NT2/D1 (cell line): ENCODE data around the gene TEX11.

ENCODE experiments used
- SUZ12 ChIP-seq: IDR thresholded peaks from 2 replicates; pipeline ENCODE4 v1.6.1; 2011; ENCODE audit not compliant: insufficient read length, insufficient read depth; ENCODE audit errors: extremely low read depth
- ZNF274 ChIP-seq: IDR thresholded peaks from 2 replicates; pipeline ENCODE4 v1.6.1; 2011; ENCODE audit warnings: mild to moderate bottlenecking, low read depth, low read length

DNA sequence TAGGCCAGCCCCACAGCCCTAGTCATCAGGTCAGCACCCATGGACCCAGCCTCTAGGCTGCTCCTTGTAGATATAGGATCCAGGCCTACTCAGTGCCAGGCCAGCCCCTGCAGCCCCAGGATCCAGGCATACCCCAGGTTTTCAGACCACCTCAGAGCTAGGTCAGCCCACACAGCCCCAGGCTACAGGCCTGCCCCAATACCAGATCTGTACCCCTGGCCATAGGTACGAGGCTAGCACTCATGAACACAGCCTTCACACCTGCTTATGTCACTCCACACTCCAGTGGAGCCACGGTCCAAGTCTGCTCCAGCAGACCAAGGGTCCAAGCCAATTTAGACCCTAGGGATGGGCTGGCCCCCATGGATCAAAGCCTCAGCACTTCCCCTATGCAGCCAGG, 272.8 kb downstream of the TEX11 start:
- TF ChIP-seq SUZ12 (no peak), ZNF274 (no peak)
